ENCODE results near the gene RPP38.
A peak's percentile ranks its signal among the peaks of the same experiment; 100 is the strongest.

The RPP38 gene

GRCh38 chr10:15144788-15145187 is 47.6 kb downstream of the RPP38 start:
- no peak for DNase-seq
- intact Hi-C loops (cut with DNase I) = no loop called here

GRCh38 chr10:15146366-15146765 is 49.2 kb downstream of the RPP38 start:
- peak in 1 of 42 donors; percentile 14 for DNase-seq
- intact Hi-C loops (cut with DNase I) = no loop called here

GRCh38 chr10:15147594-15148392 is 50.6 kb downstream of the RPP38 start:
- intact Hi-C loops (cut with DNase I) = no loop called here

GRCh38 chr10:15149042-15149771 is 52.1 kb downstream of the RPP38 start:
- intact Hi-C loops (cut with DNase I) = no loop called here

More at GRCh38 chr10:15147594-15148392, 50.6 kb downstream of the RPP38 start:
- peak in 1 of 42 donors; percentile 6 for DNase-seq

GRCh38 chr10:15150563-15150962 is 53.4 kb downstream of the RPP38 start:
- intact Hi-C loops (cut with DNase I) = no loop called here
- no peak for DNase-seq

More at GRCh38 chr10:15149042-15149771, 52.1 kb downstream of the RPP38 start:
- DNase-seq = no peak

- intact Hi-C loops (cut with DNase I) = no loop called here
- DNase-seq = no peak
Observed at GRCh38 chr10:15152556-15152955, 55.4 kb downstream of the RPP38 start.
